Ishikawa (cell line): ENCODE results near the gene NKX1-1.

Experiments
- CEBPB ChIP-seq: IDR thresholded peaks from 2 replicates; pipeline ENCODE4 v1.6.1; 2012
- CREB1 ChIP-seq: IDR thresholded peaks from 2 replicates; pipeline ENCODE4 v1.6.1; 2012; ENCODE audit warnings: low read depth
- EGR1 ChIP-seq: IDR thresholded peaks from 2 replicates; pipeline ENCODE4 v1.6.1; 2012
- EP300 ChIP-seq: IDR thresholded peaks from 2 replicates; pipeline ENCODE4 v1.6.1; 2012; ENCODE audit warnings: borderline replicate concordance
- FOXM1 ChIP-seq: IDR thresholded peaks from 2 replicates; pipeline ENCODE4 v1.6.1; 2012; ENCODE audit warnings: low read depth, borderline replicate concordance
- MAX ChIP-seq: IDR thresholded peaks from 2 replicates; pipeline ENCODE4 v1.6.1; 2012
- NFIC ChIP-seq: IDR thresholded peaks from 2 replicates; pipeline ENCODE4 v1.6.1; 2012
- RAD21 ChIP-seq: IDR thresholded peaks from 2 replicates; pipeline ENCODE4 v1.6.1; 2012; ENCODE audit warnings: low read depth
- REST ChIP-seq: IDR thresholded peaks from 2 replicates; pipeline ENCODE4 v1.6.1; 2012; ENCODE audit warnings: low read depth, mild to moderate bottlenecking
- TAF1 ChIP-seq: IDR thresholded peaks from 2 replicates; pipeline ENCODE4 v1.6.1; 2012; ENCODE audit warnings: low read depth, mild to moderate bottlenecking
- TCF12 ChIP-seq: IDR thresholded peaks from 2 replicates; pipeline ENCODE4 v1.6.1; 2012; ENCODE audit warnings: low read depth
- TEAD4 ChIP-seq: IDR thresholded peaks from 2 replicates; pipeline ENCODE4 v1.6.1; 2012
- USF1 ChIP-seq: IDR thresholded peaks from 2 replicates; pipeline ENCODE4 v1.6.1; 2012
- YY1 ChIP-seq: IDR thresholded peaks from 2 replicates; pipeline ENCODE4 v1.6.1; 2012; ENCODE audit warnings: low read depth
- ZBTB7A ChIP-seq: IDR thresholded peaks from 2 replicates; pipeline ENCODE4 v1.6.1; 2012; ENCODE audit warnings: low read depth

The NKX1-1 gene

GRCh38 chr4:1412376-1413203, 6.3 kb upstream of the NKX1-1 start:
- TF ChIP-seq EGR1 (no peak), CEBPB (no peak), NFIC (no peak), TAF1 (no peak), REST (no peak), TEAD4 (no peak), EP300 (no peak), USF1 (no peak), YY1 (no peak), TCF12 (no peak), RAD21 (no peak), CREB1 (no peak)

GRCh38 chr4:1411436-1412375, 5.5 kb upstream of the NKX1-1 start:
- 0 out of 2 replicates have a peak, but pooled peaks have one; percentile 13 for TF ChIP-seq USF1
- no peak for TF ChIP-seq CREB1

- TF ChIP-seq MAX (peak; percentile 91), REST (peak; percentile 100), TEAD4 (0 out of 2 replicates have a peak, but pooled peaks have one; percentile 35), FOXM1 (no peak), YY1 (no peak), TAF1 (no peak), USF1 (0 out of 2 replicates have a peak, but pooled peaks have one; percentile 20), CREB1 (no peak), EGR1 (peak; percentile 66), NFIC (peak; percentile 47; the same call in 1 of the 2 replicates), CEBPB (no peak), TCF12 (peak; percentile 33; the same call in 1 of the 2 replicates), EP300 (no peak), RAD21 (peak; percentile 2; the same call in 1 of the 2 replicates), ZBTB7A (peak; percentile 98)
These were observed 4.5 kb upstream of the NKX1-1 start for GRCh38 chr4:1410491-1411325.

- no peak for TF ChIP-seq TEAD4
- no peak for TF ChIP-seq CEBPB
- no peak for TF ChIP-seq ZBTB7A
- no peak for TF ChIP-seq USF1
- no peak for TF ChIP-seq TCF12
- no peak for TF ChIP-seq NFIC
- no peak for TF ChIP-seq FOXM1
- TF ChIP-seq YY1, result no peak
- no peak for TF ChIP-seq EP300
- TF ChIP-seq REST, result no peak
- no peak for TF ChIP-seq CREB1
- no peak for TF ChIP-seq RAD21
- no peak for TF ChIP-seq MAX
- TF ChIP-seq TAF1, result no peak
These were observed 3.5 kb upstream of the NKX1-1 start for GRCh38 chr4:1409491-1410425.
